Activated CD8-positive, alpha-beta memory T cell treated with anti-CD3 and anti-CD28 coated beads, Interleukin-2, amount 50 U/mL, for 48 hours (primary cell): Measurements from ENCODE around the gene OBI1.

Experiments used
- DNase-seq: peaks from one replicate; pipeline ENCODE4 v3.0.0-alpha.2; 2020

The OBI1 gene

GRCh38 chr13:78602561-78603239, 56.3 kb downstream of the OBI1 start:
- no peak for DNase-seq

- DNase-seq, result no peak
These were observed 56.9 kb downstream of the OBI1 start for GRCh38 chr13:78601874-78602560.

- no peak for DNase-seq
These were observed 57.7 kb downstream of the OBI1 start for GRCh38 chr13:78601124-78601873.

- DNase-seq, result no peak
These were observed 58.6 kb downstream of the OBI1 start for GRCh38 chr13:78600280-78600883.

- DNase-seq, result no peak
These were observed 59.2 kb downstream of the OBI1 start for GRCh38 chr13:78599645-78600279.

- DNase-seq, result no peak
These were observed 59.9 kb downstream of the OBI1 start for GRCh38 chr13:78598966-78599644.

- DNase-seq, result no peak
These were observed 60.7 kb downstream of the OBI1 start for GRCh38 chr13:78598116-78598781.

GRCh38 chr13:78597602-78597932, 61.4 kb downstream of the OBI1 start:
- no peak for DNase-seq

GRCh38 chr13:78596736-78597601, 62.0 kb downstream of the OBI1 start:
- no peak for DNase-seq

- DNase-seq, result no peak
These were observed 62.6 kb downstream of the OBI1 start for GRCh38 chr13:78596399-78596735.

GRCh38 chr13:78595495-78596398, 63.2 kb downstream of the OBI1 start:
- DNase-seq, result no peak

GRCh38 chr13:78594456-78594975, 64.4 kb downstream of the OBI1 start:
- no peak for DNase-seq

GRCh38 chr13:78593652-78594455, 65.1 kb downstream of the OBI1 start:
- DNase-seq, result no peak

GRCh38 chr13:78593129-78593528, 65.8 kb downstream of the OBI1 start:
- DNase-seq, result no peak

- no peak for DNase-seq
These were observed 66.4 kb downstream of the OBI1 start for GRCh38 chr13:78592584-78592983.

GRCh38 chr13:78589206-78589605, 69.7 kb downstream of the OBI1 start:
- no peak for DNase-seq

- DNase-seq, result no peak
These were observed 71.6 kb downstream of the OBI1 start for GRCh38 chr13:78587395-78587794.

GRCh38 chr13:78586706-78587105, 72.2 kb downstream of the OBI1 start:
- no peak for DNase-seq

GRCh38 chr13:78576261-78576660, 82.7 kb downstream of the OBI1 start:
- no peak for DNase-seq
